GM12878 (cell line): ENCODE data around the gene SPOP. TPM values are rescaled to one million over a fixed set of nuclear protein-coding genes. Genes with fewer than 3 reads are reported as not detected.
"Not testable (repeated sequence)": the region's sequence is repeated elsewhere in the genome, so short reads cannot be mapped to it uniquely, and the experiment has no call there.

Experiments
- ATAC-seq: fragments of 200-7000 bp; cut with Tn5 transposase; 3 replicates; pipeline ENCODE4 v1.9.1; 2020; ENCODE audit warnings: mild to moderate bottlenecking, moderate library complexity
- BruUV-seq: library from RNA; stranded (reverse); fragments of 400-500 nt; replicated peaks from 2 replicates; lab custom pipeline; 2021; lab: Mats Ljungman, UMichigan
- CTCF ChIA-PET: fragments of 300-600 bp; sonication (Branson Sonifier 250); formaldehyde crosslinking; extraction: SDS; loops from one replicate; lab custom pipeline; 2021; ENCODE audit warnings: inconsistent platforms; lab: Yijun Ruan, JAX
- POLR2A ChIA-PET: fragments of 350-600 bp; formaldehyde crosslinking; extraction: SDS; loops from one replicate; lab custom pipeline; 2021; ENCODE audit warnings: inconsistent platforms; lab: Charles Lee
- RAD21 ChIA-PET: fragments of 300-600 bp; sonication (Branson Sonifier 250); formaldehyde crosslinking; loops from one replicate; lab custom pipeline; 2023; ENCODE audit warnings: antibody characterized with exemption; ENCODE audit not compliant: unreplicated experiment; lab: Charles Lee
- SMC1A ChIA-PET: fragments of 300-600 bp; sonication (Branson Sonifier 250); formaldehyde crosslinking; loops from one replicate; lab custom pipeline; 2023; ENCODE audit not compliant: unreplicated experiment, uncharacterized antibody; lab: Charles Lee
- DNase-seq: peaks from one replicate; pipeline ENCODE4 v3.0.0-alpha.2; 2011; ENCODE audit warnings: low read depth, low spot score
- FAIRE-seq: peaks from 3 replicates; lab custom pipeline; 2011; peaks lifted over from hg19 to GRCh38; lab: Jason Lieb, UNC
- H2AFZ ChIP-seq: 2 replicates; pipeline ENCODE4 v1.6.0; 2011; ENCODE audit warnings: low read depth, low read length, control low read depth; ENCODE audit not compliant: control insufficient read depth
- H3K27ac ChIP-seq: 2 replicates; pipeline ENCODE4 v1.5.1; 2011; ENCODE audit warnings: control low read depth; ENCODE audit not compliant: control insufficient read depth, insufficient read depth
- H3K27me3 ChIP-seq, 2 experiments: replicated peaks in 1 of 2; 2 replicates each; pipeline versions ENCODE4 v1.6.0 to v1.6.1; 2011; ENCODE audit warnings: low read length in 1 of 2; ENCODE audit not compliant: control insufficient read depth in 2 of 2, insufficient read depth in 2 of 2
- H3K36me3 ChIP-seq, 2 experiments: 2 replicates each; pipeline ENCODE4 v1.5.1; 2011; ENCODE audit warnings: low read length in 1 of 2; ENCODE audit not compliant: control insufficient read depth in 2 of 2, insufficient read depth in 2 of 2
- H3K4me1 ChIP-seq: 2 replicates; pipeline ENCODE4 v1.6.1; 2011; ENCODE audit warnings: mild to moderate bottlenecking, low read length, moderate library complexity, mixed read lengths; ENCODE audit not compliant: control insufficient read depth, insufficient read depth
- H3K4me2 ChIP-seq: 2 replicates; pipeline ENCODE4 v1.6.0; 2011; ENCODE audit warnings: control low read depth; ENCODE audit not compliant: control insufficient read depth, insufficient read depth
- H3K4me3 ChIP-seq: fragments of 200-600 bp; sonication (generic); 2 replicates; pipeline ENCODE4 v1.5.1; 2016
- H3K79me2 ChIP-seq: 2 replicates; pipeline ENCODE4 v1.6.0; 2011; ENCODE audit warnings: low read length; ENCODE audit not compliant: control insufficient read depth, insufficient read depth
- H3K9ac ChIP-seq: 2 replicates; pipeline ENCODE4 v1.8.0; 2011; ENCODE audit warnings: low read length, control low read depth, mixed read lengths; ENCODE audit not compliant: control insufficient read depth, insufficient read depth
- H3K9me3 ChIP-seq: replicated peaks from 3 replicates; pipeline ENCODE4 v1.5.1; 2011; ENCODE audit warnings: mild to moderate bottlenecking, low read length; ENCODE audit not compliant: control insufficient read depth, insufficient read depth
- H4K20me1 ChIP-seq: 2 replicates; pipeline ENCODE4 v1.6.0; 2011; ENCODE audit not compliant: control insufficient read depth, insufficient read depth
- BCL11A ChIP-seq: IDR thresholded peaks from 2 replicates; pipeline ENCODE4 v1.6.1; 2011; ENCODE audit warnings: low read depth, low read length
- FOS ChIP-seq: IDR thresholded peaks from 3 replicates; pipeline ENCODE4 v1.6.1; 2011; ENCODE audit warnings: borderline replicate concordance; ENCODE audit not compliant: insufficient read length; ENCODE audit errors: extremely low read depth
- IKZF2 ChIP-seq, 2 experiments: fragments of 450-650 bp; IDR thresholded peaks; 2 replicates each; pipeline ENCODE4 v1.6.1; 2017; ENCODE audit warnings: mild to moderate bottlenecking in 2 of 2, moderate library complexity in 2 of 2
- JUND ChIP-seq: IDR thresholded peaks from 2 replicates; pipeline ENCODE4 v1.6.1; 2012; ENCODE audit warnings: low read depth, mild to moderate bottlenecking, low read length, improper control_type of control experiment, moderate library complexity
- PAX5 ChIP-seq: IDR thresholded peaks from 2 replicates; pipeline ENCODE4 v1.6.1; 2011; ENCODE audit warnings: low read depth, low read length, borderline replicate concordance
- ZNF274 ChIP-seq: IDR thresholded peaks from one replicate; pipeline ENCODE4 v1.8.0; 2011; ENCODE audit not compliant: insufficient read length, insufficient read depth
- WGBS: methylation state at CpG from one replicate; pipeline ENCODE4 v1.1.6; 2016; ENCODE audit warnings: low lambda C conversion rate; ENCODE audit not compliant: insufficient replicate concordance, insufficient coverage; ENCODE audit errors: missing lambda C conversion rate; 5-methylcytosine and 5-hydroxymethylcytosine counted together
- in situ Hi-C: fragments of 300-500 bp; cut with MboI; formaldehyde crosslinking; loops from 9 replicates; pipeline ENCODE4 v1.14.3; 2018; ENCODE audit warnings: mixed read lengths
- intact Hi-C: fragments of 100-400 bp; cut with micrococcal nuclease; formaldehyde crosslinking; loops from one replicate; pipeline ENCODE4 v1.14.2; 2022; ENCODE audit not compliant: unreplicated experiment
- polyA plus RNA-seq, 11 experiments: library from polyadenylated mRNA; depleted of rRNA in 4 of 11; unstranded in 6 of 11; stranded (reverse) in 5 of 11; fragments of >200 nt; fragmentation: Nextera tagmentation in 4 of 11; fragmentation: Illumina TruSeq in 1 of 11; extraction: Ambion mirVana in 4 of 11; extraction: Trizol in 1 of 11; gene quantifications; 1 replicate in 1 of 11; 2 replicates in 10 of 11; pipeline versions ENCODE4 v1.2.1 to v1.2.3, GENCODE V29; 2011 to 2016; ENCODE audit warnings: inconsistent platforms in 2 of 11, missing spikeins in 2 of 11, low read depth in 1 of 11
- total RNA-seq, 4 experiments: library from RNA; depleted of rRNA in 3 of 4; stranded (reverse); fragments of >200 nt in 3 of 4; fragmentation: Illumina TruSeq in 1 of 4; extraction: Trizol in 1 of 4; gene quantifications; 2 replicates each; pipeline versions ENCODE4 v1.2.1 to v1.2.3, GENCODE V29; 2013 to 2021
- TF ChIP-seq, protein P1 (sequence below): fragments of 450-650 bp; IDR thresholded peaks from 2 replicates; pipeline ENCODE4 v1.6.1; 2016; ENCODE audit warnings: mild to moderate bottlenecking

The SPOP gene
- total and polyA plus RNA-seq, 10 of the 15 experiments (the other 5 are each of a cell fraction or from before 2014, with no cell fraction given) = 35.1 to 80.4 (median 44.7) TPM

DNA sequence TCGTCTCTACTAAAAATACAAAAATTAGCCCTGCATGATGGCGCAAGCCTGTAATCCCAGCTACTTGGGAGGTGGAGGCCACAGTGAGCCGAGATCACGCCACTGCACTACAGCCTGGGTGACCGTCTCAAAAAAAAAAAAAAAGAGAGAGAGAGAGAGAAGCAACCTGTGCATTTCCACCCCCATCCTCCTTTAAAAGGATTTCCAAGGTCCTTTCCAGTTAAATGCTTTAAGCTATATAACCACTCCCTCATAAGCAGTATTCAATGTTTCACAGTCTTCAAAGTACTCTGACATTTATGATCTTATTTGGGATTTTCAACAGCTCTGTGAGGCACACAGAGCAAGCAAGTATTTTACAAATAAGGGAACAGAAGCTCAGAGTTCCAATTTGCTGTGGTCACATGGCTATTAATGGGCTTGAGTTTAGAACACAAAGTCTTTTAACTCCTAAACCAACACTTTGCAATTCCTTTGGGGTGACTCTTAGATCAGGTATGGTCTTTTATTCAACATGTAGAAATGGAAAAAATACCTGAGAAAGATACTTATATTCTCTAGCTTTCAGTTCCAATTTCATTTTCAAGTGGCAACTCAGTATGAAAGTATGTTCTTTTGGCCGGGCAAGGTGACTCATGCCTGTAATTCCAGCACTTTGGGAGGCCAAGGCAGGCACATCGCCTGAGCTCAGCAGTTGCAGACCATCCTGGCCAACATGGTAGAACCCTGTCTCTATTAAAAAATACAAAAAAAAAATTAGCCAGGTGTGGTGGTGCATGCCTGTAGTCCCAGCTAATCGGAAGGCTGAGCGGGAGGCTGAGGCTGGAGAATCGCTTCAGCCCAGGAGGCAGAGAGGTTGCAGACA, 31.3 kb downstream of the SPOP start (continued):
- TF ChIP-seq ZNF274 (no peak), BCL11A (0 out of 2 replicates have a peak, but pooled peaks have one; percentile 18), IKZF2 (IDR thresholded peaks at IDR 0.05) (peak; percentile 83 to 89), PAX5 (no peak), FOS (no peak), JUND (peak; percentile 62; the same call in 1 of the 2 replicates)
- TF ChIP-seq, protein P1, sequence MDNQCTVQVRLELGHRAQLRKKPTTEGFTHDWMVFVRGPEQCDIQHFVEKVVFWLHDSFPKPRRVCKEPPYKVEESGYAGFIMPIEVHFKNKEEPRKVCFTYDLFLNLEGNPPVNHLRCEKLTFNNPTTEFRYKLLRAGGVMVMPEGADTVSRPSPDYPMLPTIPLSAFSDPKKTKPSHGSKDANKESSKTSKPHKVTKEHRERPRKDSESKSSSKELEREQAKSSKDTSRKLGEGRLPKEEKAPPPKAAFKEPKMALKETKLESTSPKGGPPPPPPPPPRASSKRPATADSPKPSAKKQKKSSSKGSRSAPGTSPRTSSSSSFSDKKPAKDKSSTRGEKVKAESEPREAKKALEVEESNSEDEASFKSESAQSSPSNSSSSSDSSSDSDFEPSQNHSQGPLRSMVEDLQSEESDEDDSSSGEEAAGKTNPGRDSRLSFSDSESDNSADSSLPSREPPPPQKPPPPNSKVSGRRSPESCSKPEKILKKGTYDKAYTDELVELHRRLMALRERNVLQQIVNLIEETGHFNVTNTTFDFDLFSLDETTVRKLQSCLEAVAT = peak; percentile 90

DNA sequence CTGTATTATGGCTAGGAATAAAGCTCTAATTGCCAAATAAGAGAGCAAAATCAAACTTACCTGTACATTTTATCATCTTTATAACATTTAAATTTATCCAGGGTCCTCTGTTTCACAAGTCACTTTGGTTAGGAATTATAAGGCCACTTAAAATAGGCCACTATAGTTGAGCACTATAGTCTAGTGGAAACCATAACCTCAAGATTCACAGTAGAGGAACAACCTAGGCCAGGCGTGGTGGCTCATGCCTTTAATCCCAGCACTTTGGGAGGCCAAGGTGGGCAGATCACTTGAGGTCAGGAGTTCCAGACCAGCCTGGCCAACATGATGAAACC, 31.9 kb downstream of the SPOP start:
- WGBS = 83% methylated on average over 1 of the region's 1 CpG
- CTCF ChIA-PET = interaction anchor here (0.6 to 2.4 kb wide), 9 partner anchors 9 to 676 kb away, joined by 3 to 9 read pairs (median 7); partner anchors contain the start of gene NXPH3
- H3K27me3 ChIP-seq, H3K9ac ChIP-seq, FAIRE-seq, H3K36me3 ChIP-seq, H3K9me3 ChIP-seq, H2AFZ ChIP-seq, H3K4me3 ChIP-seq, in situ Hi-C loops, H4K20me1 ChIP-seq, intact Hi-C loops, DNase-seq: not testable (repeated sequence)
- peak overlapping the region; percentile 97 for H3K4me2 ChIP-seq
- RAD21 ChIA-PET = interaction anchor here (0.6 to 1.6 kb wide), 13 partner anchors 13 to 503 kb away, joined by 3 to 7 read pairs (median 3); no protein-coding TSS in a partner anchor
- TSS peak; percentile 30 for BruUV-seq
- SMC1A ChIA-PET = interaction anchor here (0.7 to 5.2 kb wide), 14 partner anchors 9 to 50 kb away, joined by 3 to 53 read pairs (median 6); no protein-coding TSS in a partner anchor
- POLR2A ChIA-PET = interaction anchor here (1.2 to 1.8 kb wide), 4 partner anchors 13 to 30 kb away, joined by 4 to 7 read pairs (median 4); no protein-coding TSS in a partner anchor
- peak; percentile 43 for ATAC-seq
- H3K27ac ChIP-seq = peak overlapping the region; percentile 79
- H3K4me1 ChIP-seq = peaks cover 27% of the 10 kb centered on the region
- H3K79me2 ChIP-seq = peaks cover 50% of the 10 kb centered on the region
